Activated naive CD4-positive, alpha-beta T cell treated with Interleukin-2 at 50 U/mL for 16 hours (primary cell): ENCODE data around the gene PLD1.
"Not testable (repeated sequence)": the region's sequence is repeated elsewhere in the genome, so short reads cannot be mapped to it uniquely, and the experiment has no call there.

Source experiments
- DNase-seq: peaks from one replicate; pipeline ENCODE4 v3.0.0-alpha.2; 2020

The PLD1 gene

DNA sequence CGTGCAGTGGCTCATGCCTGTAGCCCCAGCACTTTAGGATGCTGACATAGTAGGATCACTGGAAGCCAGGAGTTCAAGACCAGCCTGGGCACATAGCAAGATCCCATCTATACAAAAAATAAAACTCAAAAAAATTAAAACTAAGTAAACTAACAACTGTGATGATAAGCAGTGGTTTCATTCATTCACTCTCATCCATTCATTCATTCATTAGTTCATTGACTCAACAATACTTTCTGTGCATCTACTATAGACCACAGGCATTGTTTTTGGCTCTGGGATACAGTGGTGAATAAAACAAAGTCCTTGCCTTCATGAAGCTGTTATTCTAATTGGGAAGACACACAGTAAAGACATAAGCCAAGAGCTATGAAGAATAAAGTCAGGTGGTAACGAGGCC, 25.3 kb upstream of the PLD1 start:
- DNase-seq: no peak

DNA sequence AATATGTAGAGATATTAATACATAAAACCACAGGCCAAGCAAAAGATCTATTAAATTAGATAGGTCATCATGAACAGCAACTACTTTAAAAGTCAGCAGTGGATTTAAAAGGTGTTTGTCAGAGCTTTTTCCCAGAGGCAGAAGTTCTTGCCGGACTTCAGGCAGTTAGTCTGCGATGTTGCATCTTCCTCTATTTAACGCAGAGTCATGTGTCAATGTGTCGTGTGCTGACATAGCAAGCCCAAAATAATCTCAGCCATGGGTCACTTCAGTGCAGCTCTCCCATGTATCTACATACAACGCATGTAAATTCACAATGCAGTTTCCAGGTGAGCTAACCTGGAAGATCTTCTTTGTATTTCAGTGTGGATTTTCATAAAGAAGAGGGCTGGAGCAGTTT, 24.8 kb upstream of the PLD1 start:
- no peak for DNase-seq

DNA sequence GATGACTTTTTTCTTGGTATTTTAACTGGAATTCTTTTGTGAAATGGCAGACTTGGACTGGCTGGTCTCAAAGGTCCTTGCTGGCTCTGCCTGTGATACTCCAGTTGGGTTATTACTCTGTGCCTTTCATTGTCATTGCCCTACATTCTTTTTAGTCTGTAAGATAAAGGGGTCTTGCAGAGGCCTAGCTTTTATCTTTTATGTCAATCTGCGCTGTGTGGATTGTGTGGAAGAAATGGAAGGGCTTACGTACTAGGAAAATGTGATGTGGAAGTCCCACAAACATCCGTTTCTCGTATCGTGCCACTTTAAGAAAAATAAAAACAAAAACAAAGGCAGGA, 24.1 kb upstream of the PLD1 start:
- no peak for DNase-seq

DNA sequence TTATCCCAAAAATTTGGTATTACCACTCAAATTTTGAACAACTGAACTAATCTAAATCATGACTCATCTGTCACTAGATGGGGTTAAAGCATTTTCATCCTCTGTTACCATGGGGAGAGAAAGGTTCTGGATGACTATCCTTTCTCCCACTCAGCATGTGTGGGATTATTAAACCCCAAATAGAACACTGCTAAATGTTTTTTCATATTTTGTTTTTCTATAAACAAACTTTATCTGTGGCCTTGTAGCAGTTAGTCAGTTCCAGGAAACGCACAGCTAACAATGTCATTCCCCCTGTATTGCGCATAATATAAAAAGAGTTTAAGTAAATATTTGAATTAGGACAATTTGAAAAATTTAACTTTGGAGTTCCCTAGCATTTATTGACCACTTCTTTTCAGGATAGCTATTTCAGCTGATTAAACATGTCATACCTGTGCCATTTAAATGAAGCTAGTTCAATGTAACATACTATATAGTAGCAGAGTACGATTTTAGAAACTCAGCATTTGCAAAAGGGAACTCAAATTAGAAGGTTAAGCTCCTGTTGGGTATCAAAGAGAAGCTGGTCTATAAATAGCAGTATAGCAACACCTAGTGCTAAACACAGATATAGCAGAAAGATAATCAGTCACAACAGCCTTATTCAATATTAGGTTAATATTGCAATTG, 23.6 kb upstream of the PLD1 start:
- DNase-seq: no peak

DNA sequence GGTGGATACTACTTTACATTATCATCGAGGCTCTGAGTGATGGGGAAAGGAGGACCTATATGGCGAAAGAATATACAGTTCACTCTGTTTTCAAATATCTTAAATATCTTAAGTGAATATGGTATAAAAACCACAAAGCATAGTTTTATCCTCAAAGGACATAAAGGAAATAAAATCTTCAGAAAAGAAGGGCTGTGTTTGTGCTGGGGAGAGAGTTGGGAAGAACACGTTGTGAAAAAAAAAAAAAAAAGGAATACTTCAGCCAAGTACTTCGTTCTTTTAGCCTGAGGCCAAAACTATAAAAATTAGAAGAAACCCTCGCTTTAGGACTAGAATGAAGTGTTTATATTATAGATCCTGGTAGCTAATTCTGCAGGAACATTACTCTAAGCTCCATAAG, 22.7 kb upstream of the PLD1 start:
- DNase-seq: no peak

DNA sequence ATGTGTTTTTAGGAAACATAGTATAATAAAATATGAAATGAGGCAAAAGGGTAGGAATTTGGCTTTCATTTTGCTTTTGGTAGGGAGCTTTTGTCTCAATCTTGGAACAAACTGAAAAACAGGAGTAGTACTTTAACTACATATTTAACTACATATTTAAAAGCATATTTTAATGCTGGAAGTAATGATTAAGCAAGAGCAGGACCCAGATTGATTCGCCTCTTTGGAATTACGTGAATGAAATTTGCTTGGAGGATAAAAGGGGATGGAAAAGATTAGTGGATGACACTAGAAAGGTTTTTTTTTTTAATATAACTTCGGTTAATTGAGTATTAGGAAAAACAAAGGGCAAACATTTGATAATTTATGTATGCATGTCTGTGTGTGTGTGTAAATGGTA, 21.7 kb upstream of the PLD1 start:
- no peak for DNase-seq

DNA sequence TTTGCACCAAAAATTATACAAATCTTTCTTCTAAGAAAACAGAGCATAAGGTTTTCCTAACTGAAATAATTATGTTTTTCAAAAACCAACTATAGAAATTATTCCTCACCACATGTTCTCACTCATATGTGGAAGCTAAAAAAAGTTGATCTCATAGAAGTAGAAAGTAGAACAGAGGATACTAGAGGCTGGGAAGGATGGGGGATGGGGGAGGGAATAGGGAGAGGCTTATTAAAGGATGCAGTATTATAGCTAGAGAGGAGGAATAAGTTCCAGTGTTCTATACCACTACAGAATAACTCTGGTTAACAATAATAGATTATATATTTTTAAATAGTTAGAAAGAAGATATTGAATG, 20.2 kb upstream of the PLD1 start:
- no peak for DNase-seq

DNA sequence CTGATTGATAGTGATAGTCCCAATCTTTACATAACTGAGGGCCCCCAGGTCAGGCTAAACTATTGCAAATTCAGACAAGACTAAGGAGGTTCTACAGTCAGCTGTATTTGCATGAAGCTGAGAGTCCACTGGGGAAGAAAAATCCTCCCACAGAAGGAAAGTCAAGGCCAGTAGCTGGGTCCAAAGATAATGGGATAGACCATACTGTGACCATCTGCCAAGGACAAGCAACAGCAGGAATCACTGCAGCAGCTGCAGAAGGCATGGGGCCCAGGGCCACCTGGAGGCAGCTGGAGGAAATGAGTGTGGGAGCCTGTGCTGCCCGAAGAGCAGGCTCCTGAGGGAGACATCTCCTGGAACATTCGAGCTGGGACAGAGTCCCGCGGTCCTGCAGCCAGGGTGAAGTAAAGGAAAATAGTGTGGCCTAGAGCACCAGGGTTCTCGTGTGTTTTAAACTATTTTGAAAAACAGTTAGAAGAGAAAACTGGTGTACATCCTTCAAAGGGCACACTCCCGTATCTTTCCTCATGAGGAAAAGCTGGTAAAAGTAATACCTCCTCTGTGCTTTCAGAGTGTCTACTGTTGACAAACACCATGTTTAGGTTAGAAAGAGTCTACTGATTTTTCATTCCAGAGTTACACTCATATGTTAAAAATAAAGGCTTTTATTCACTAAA, 19.7 kb upstream of the PLD1 start:
- DNase-seq: no peak

DNA sequence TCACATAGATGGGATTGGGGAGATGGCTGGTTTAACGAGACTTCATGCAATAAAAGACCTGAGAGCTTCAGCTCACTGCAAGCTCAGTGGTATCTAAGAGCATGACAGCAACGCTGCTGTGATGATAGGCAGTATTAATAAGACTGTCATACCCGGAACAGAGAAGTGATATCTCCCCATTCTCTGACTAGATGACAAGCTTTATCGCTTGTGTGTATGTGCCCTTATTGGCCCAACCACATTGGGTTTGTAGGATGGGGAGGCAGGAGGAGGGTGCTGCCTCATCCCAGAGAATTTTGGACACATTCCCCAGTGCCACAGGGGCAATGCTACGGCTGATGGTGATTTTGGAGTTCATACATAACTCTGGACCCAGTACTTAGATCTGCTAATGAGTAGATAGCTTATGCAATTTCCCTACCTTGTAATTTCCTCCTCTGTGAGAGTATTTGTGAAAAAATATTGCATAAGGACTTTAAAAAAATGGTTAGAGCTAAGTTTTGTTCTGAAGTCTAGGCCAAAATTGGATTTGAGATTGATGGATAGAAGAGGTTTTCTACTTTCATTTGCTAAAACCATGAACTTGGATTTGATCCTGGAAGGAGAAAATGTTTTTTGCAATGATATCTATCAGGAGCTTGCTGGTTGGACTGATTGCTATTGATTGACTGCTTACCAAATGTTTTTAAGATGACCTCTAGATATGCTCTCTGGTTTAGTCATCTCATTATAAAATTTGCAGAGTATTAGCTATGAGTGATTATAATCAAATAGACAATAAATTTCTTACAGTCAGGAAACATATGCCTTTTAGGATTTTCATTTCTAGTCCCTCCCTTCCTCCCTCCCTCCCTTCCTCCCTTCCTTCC, 18.9 kb upstream of the PLD1 start:
- DNase-seq: no peak

DNA sequence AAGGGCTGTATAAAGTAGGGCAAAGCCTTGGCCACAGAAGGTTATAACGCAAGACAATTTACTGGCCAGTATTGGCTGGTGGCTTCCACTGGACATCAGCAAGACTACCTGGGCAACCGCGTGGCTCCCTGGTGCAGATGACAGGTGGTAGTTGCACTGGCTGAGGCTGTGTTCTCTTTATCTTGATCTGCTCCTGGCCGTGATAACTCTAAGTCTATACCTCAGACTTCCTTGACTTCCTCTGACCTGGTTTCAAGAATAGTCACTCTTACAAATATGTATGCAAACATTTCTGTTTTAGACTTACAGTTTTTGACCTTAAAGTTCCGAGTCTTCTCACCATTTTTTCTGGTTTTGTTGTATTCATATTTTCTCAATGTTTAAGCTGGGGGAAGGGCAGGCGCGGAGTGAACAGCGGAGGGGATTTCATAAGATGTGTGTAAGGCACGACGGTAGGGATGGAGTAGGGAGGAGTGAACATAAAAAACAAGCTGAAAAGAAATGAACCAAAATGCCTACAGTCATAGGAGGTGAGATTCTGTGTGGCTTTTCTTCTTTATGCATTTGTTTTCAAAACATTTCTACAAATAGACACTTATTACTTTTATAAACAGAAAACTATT, 17.7 kb upstream of the PLD1 start:
- DNase-seq: no peak

DNA sequence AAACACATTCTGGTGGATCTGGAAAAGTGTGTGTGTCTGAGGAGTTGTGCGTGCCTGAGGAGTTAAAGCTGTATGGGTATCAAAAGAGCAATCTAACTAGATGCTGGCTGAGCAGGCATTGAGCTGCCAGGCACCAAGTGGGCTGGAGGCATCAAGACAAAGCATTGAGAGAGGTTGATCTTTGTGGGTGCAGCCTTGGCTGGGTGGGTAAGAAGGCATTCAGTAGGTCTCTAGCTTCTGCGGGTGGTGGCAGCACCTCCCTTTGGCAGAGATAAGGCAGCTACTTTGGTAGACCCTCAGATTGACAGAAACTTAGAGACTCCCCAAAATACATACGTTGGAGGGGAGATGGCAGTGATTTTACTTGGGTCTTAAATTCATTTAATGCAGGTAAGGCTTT, 17.1 kb upstream of the PLD1 start:
- no peak for DNase-seq

DNA sequence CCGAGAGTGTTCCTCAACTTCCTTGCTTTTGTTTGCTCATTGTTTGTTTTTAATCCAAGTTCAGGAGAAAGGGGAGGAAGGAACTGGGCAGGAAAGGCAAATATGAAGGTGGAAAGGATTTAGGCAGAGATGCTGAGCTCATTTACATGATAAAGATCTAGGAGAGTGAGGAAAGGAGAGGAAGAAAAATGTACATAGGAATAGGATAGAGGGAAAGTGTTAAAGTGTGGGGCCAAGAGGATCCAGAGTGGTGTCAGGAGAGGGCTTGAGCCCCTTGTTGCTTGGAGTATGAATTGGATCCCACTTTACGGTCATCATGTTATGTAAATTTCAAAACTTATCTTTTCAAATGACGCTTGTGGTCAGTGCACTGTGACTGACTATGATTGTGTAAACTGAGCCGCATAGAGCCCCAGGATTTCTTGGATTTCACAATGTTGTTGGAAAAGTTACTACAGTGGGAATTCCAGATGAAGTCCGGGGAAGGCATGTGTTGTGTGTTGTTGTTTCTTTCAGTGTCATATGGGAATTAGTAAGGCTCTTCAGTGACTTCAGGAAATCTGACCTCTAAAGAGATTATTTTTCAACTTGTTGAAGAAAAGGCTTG, 15.0 kb upstream of the PLD1 start:
- DNase-seq: no peak

DNA sequence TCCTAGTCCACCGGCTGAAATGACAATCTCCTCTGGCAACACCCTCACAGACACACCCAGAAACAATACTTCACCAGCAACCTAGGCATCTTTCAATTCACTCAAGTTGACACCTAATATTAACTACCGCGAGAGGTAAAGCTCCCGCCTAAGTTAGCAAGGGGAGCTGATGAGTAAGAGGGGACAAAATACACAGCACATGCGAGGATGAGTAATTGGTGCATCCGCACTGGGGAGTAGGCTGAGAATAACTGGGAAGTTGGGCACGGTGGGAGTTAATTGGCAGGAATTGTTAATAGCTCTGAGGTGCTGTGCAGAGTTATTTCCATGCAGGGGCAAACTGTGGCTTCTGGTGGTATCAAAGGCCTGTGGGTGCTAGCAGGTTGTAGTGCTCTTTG, 14.5 kb upstream of the PLD1 start:
- no peak for DNase-seq

DNA sequence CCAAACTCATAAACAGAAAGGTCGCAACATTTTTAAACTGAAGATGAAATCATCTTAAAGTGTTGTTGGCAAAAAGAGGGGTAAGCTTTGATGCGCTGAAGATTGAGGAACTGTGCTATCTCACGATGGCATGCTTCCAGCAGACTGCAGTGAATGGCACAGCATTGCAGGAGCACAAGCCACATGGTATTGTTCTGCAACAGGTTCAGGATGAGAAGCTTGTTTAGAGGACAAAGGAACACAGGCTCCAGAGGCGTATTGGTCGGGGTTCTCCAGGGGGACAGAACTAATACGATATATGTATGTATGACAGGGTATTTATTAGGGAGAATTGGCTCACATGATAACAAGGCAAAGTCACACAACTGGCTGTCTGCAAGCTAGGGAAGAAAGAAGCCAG, 13.8 kb upstream of the PLD1 start:
- no peak for DNase-seq

DNA sequence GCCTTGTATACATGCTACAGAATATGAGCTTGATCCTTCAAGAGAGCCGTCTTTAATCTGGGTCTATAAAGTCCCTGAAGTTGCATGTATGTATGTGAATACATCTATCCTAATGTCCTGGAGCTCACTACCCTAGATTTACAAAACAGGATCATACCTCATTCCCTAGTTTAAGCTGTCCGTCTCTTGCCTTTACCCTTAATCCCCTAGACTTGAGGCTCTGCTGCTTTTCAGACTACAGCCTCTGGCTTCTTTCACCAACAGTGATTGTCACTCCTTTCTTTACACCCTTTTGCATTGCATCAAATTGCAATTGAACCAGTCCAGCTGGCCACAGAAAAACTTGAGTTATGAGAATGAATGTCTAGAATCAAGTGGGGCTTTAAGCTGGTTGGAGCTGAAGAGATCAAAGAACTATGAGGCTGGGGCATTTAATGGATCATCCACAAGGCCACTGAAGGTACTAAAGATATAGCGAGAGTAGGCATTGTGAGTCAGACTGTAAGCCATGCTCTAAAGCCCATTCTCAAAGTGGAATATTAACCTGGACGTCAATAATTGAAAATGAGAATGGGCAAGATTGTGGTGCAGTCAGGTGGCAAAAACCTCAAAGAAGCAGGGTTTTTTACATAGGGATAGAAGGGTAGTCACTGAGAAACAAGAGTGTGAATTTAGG, 12.3 kb upstream of the PLD1 start:
- no peak for DNase-seq

DNA sequence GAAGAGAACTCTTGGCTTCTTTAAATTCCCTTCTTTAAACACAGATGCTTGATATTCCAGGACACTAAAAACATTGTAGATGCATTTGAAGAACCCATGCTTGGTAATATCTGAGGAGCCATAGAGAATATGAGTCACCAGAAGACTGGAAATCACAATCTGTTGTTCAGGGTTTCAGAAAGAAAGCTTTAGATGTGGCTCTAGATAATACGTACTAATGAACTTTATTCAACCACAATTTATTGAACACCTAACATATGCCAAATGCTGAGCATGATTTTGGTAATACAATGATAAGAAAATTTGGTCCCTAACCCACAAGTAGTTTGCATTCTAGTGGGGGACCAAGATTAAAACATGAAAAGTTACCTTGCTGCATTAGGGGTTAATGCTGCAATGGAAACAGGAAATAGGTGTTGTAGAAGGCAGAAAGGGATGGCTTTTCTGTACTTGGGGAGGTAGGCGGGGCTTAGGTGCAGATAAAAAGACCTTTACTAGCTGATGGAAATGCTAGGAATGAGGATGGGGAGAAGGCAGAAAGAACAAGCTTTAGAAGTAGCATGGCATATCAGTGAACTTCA, 11.6 kb upstream of the PLD1 start:
- no peak for DNase-seq

DNA sequence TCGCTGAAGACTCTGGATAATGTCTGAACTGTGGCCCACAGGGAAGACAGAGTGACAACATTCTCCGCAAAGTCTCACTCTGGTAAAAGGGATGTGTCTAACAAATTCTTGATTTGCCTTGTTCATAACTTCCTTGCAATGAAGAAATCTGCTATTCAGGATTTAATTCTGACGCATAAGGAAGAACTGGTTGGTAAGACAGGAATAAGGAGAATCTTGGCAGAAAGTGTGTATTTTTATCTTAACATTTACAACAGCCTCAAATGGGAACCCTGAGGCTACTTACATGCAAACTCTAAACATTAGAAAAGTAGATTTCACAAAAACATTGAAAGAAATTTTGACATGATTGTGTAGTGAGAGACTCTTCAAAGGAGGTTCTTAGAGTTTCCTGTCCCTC, 10.8 kb upstream of the PLD1 start:
- no peak for DNase-seq

DNA sequence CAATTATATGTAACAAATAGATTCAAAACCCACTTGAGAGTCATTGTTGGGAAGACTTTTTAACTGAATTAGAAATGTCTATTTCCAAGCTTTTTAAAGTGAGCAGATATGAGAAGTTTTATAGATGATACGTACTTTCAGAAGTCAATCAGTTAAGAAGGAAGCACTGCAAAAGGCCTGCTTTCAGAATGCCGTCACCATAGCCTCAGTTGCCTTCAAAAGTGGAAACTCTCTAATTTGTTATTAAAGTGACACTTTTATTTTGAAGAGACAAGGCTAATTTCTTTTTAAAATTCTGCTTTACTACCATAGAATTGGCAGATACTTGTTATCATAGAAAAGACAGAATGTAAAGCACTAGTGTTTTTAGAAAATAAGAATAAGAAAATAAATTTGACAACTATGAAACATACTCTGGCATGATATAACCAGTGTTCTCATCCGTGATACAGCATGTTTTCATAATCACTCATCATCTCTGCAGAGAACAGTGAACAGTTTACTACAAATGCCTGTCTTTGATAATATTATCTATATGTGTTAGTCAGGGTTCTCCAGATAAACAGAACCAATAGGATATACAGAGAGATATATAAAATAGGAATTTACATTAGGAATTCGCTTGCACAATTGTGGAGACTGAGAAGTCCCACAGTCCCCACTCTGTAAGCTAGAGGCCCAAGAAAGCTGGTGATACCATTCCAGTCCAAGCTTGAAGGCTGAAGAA, 7.0 kb upstream of the PLD1 start:
- no peak for DNase-seq

DNA sequence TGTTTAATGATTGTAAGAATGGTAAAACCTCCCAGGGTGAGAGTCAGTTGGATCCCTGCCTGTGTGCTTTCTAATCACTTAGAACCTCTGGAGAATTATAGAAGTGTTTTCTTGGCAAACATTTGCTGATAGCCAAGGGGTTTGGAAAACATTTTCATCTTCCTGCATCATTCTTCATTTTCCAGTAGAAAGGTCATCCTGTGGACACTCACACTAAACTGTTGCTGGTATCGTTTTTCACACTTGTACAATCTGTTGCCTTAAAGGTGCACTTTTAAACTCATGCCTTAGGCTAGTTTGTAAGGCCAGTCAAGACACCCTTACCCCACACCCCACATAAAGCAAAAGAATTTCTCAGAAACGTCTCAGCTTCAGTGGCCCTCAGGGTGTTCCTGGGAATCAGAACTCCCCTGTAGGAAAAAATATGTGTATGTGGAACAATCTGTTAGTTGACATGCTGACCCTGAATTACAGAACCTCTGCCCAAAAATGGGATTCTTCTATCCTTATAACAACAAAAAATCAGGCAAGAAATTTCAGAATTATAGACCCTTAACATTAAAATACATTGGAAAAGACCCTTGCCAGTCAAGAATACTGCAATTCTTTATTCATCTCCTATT, 5.8 kb upstream of the PLD1 start:
- DNase-seq: no peak

DNA sequence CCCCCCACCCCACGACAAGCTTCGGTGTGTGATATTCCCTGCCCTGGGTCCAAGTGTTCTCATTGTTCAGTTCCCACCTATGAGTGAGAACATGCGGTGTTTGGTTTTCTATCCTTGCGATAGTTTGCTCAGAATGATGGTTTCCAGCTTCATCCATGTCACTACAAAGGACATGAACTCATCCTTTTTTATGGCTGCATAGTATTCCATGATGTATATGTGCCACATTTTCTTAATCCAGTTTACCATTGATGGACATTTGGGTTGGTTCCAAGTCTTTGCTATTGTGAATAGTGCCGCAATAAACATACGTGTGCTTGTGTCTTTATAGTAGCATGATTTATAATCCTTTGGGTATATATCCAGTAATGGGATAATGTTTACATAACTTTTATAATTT, 4.4 kb upstream of the PLD1 start:
- not testable (repeated sequence) for DNase-seq

DNA sequence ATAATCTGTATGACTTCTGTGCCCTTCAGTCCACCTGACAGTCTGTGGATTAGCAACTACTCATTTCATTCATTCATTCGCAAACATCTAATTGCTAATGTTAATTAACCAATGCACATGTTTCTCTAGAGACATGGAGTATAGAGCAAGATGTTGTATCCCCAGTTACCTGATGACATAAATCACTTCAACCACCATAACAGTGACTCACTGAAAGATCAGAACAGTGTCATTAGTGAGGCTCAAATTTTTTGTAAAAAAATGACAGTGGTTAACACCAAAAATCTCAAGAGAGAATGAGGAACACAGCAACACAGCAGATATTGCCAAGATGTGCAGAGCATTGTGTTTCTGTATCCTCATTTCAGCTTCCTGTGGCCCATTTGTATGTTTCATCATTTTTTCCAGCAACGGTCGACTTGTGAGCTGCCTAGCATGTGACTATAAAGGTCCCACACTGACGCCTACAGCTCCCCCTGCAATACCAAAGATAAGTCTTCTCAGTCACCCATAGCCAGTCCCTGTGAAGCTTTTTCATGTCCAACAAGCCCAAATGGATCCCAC, 3.7 kb upstream of the PLD1 start:
- DNase-seq: peak; percentile 32
